ENCODE measurements around the gene DERA.

Gene DERA

GRCh38 chr12:16020031-16020430 is 108.9 kb downstream of the DERA start (continued):
- TF ChIP-seq ZNF140 (tag by site-specific recombination; IDR thresholded peaks at IDR 0.05) (no peak), GFI1B (tag by site-specific recombination; IDR thresholded peaks at IDR 0.05) (no peak), ZNF214 (tag by site-specific recombination; IDR thresholded peaks at IDR 0.05; ENCODE audit: borderline replicate concordance) (no peak), PRDM6 (tag by site-specific recombination; IDR thresholded peaks at IDR 0.05) (no peak), ZNF404 (tag by site-specific recombination; IDR thresholded peaks at IDR 0.05) (no peak), ZNF610 (tag by site-specific recombination; IDR thresholded peaks at IDR 0.05; ENCODE audit: borderline replicate concordance) (no peak), RBAK (tag by site-specific recombination; IDR thresholded peaks at IDR 0.05) (no peak)

DNA sequence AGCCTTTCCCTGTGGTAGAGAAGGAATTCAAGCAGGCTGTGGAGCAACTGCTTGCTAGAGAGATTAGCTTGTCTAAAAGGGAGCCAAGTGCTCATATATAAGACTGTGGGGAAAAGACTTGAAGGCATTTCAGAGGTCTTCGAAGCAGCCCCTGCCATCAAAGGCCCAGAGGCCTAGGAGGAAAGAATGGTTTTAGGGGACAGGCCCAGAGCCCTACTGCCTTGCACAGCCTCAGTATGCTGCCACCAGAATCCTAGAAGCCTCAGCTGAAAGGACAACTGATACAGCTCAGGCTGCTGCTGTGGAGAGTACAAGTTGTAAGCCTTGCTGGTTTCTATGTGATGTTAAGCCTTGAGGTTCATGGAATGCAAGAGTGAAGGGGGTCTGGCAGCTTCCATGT is 109.9 kb downstream of the DERA start:
- Histone ChIP-seq H3K27ac (ENCODE audit: extremely low read depth, low read depth, low read length) (no peak overlapping the region), H3K9me3 (ENCODE audit: control insufficient read depth, insufficient read depth, low read depth, low read length) (no peaks in the 10 kb centered on the region), H3K4me3 (ENCODE audit: low read depth, low read length) (no peak overlapping the region), H3K36me3 (ENCODE audit: control insufficient read depth in 2 of 2, insufficient read depth in 1 of 2, low read length in 2 of 2) (no peaks in the 10 kb centered on the region), H3K4me1 (ENCODE audit: control insufficient read depth, insufficient read depth, low read length) (no peaks in the 10 kb centered on the region)
- CTCF ChIA-PET: interaction anchor here (0.5 kb wide), 1 partner anchor 339 kb away, joined by 3 read pairs; no protein-coding TSS in a partner anchor
- POLR2A ChIA-PET: no interaction called here
- TF ChIP-seq ZNF585B (tag by site-specific recombination; IDR thresholded peaks at IDR 0.05) (peak; percentile 92), YY2 (tag by site-specific recombination; IDR thresholded peaks at IDR 0.05) (no peak), ZSCAN16 (tag by site-specific recombination; IDR thresholded peaks at IDR 0.05) (no peak)

DNA sequence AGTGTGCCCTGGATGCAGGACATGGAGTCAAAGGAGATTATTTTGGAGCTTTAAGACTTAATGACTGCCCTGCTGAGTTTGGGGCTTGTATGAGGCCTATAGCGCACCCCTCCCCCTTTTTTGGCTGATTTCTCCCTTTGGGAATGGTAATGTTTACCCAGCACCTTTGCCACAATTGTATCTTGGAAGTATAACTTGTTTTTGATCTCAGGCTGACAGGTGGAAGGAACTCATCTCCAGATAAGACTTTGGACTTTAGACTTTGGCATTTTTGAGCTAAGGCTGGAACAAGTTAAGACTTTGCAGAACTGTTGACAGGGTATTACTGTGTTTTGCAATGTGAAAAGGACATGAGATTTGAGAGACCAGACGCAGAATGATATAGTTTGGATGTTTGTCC is 110.5 kb downstream of the DERA start:
- Histone ChIP-seq H3K4me3 (ENCODE audit: low read depth, low read length) (no peak overlapping the region), H3K4me1 (ENCODE audit: control insufficient read depth, insufficient read depth, low read length) (no peaks in the 10 kb centered on the region), H3K9me3 (ENCODE audit: control insufficient read depth, insufficient read depth, low read depth, low read length) (no peaks in the 10 kb centered on the region), H3K27ac (ENCODE audit: extremely low read depth, low read depth, low read length) (no peak overlapping the region), H3K36me3 (ENCODE audit: control insufficient read depth in 2 of 2, insufficient read depth in 1 of 2, low read length in 2 of 2) (no peaks in the 10 kb centered on the region)
- POLR2A ChIA-PET: no interaction called here
- TF ChIP-seq ZNF366 (tag by site-specific recombination; conservative IDR thresholded peaks at IDR 0.05) (no peak), ZNF398 (tag by site-specific recombination; IDR thresholded peaks at IDR 0.05) (no peak)
- CTCF ChIA-PET: no interaction called here

- Histone ChIP-seq H3K4me3 (ENCODE audit: low read depth, low read length) (no peak overlapping the region), H3K27ac (ENCODE audit: extremely low read depth, low read depth, low read length) (no peak overlapping the region), H3K4me1 (ENCODE audit: control insufficient read depth, insufficient read depth, low read length) (no peaks in the 10 kb centered on the region), H3K9me3 (ENCODE audit: control insufficient read depth, insufficient read depth, low read depth, low read length) (no peaks in the 10 kb centered on the region), H3K36me3 (ENCODE audit: control insufficient read depth in 2 of 2, insufficient read depth in 1 of 2, low read length in 2 of 2) (no peaks in the 10 kb centered on the region)
- ChIA-PET POLR2A (no interaction called here), CTCF (no interaction called here)
- TF ChIP-seq HOXD13 (CRISPR knock-in tag; IDR thresholded peaks at IDR 0.05; ENCODE audit: borderline replicate concordance): no peak
- TF ChIP-seq SP2 (tag by site-specific recombination; IDR thresholded peaks at IDR 0.05): no peak
- TF ChIP-seq ZFP69B (tag by site-specific recombination; IDR thresholded peaks at IDR 0.05): no peak
- TF ChIP-seq ZNF132 (tag by site-specific recombination; IDR thresholded peaks at IDR 0.05; ENCODE audit: borderline replicate concordance): no peak
- no peak for TF ChIP-seq ZNF19 (tag by site-specific recombination; IDR thresholded peaks at IDR 0.05; ENCODE audit: low read depth)
Measured at GRCh38 chr12:16027002-16027401, 115.9 kb downstream of the DERA start.

All from HEK293 (cell line).